GM08714 (cell line): ENCODE results near the gene ARL2.
"Not testable (repeated sequence)": the region's sequence is repeated elsewhere in the genome, so short reads cannot be mapped to it uniquely, and the experiment has no call there.

ENCODE experiments used
- H3K4me3 ChIP-seq: fragments of 200-500 bp; sonication (Bioruptor generic); 2 replicates; pipeline ENCODE4 v1.5.1; 2014; ENCODE audit warnings: mild to moderate bottlenecking, low read length, inconsistent platforms
- ZNF274 ChIP-seq: IDR thresholded peaks from 2 replicates; pipeline ENCODE4 v1.6.1; 2012; ENCODE audit warnings: mild to moderate bottlenecking, low read depth, low read length

ARL2 gene

DNA sequence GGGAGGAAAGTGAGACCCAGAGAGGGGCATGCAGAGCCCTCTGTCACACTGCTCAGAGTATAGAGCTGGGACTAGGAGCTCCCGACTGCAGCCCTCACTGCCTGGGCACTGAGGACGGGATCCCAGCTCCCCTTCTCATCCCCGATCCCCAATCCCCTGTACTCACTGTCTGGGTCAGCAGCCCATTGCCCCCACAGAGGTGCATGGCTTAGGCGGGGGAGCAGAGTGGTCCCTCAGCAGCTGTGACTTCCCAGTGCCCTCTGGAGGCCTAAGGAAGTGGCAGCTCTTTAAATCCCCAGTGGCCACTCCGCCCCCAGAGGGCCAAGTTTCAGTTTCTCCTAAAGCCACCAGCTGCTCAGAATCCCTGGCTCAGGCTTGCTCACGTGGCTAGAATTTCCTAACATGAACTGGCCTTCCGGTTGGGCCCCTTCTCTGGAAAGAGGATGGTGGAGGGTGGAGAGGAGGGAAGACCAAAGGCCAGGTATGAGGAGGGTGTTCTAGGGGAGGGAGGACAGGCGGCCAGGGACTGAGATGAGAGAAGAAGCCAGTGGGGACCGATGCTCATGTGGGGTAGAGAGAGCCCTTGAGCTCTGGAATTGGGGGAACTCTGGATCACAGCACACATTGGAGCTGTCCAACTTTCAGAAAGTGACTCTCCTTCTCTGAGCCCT lies 17.1 kb upstream of the ARL2 start, which contains the start of gene BATF2:
BATF2 (minus strand) TSS at position 262 of the 671 bp plus-strand sequence; CDS start at position 205, 57 bp downstream.
- TF ChIP-seq ZNF274 = no peak
- H3K4me3 ChIP-seq = no peak within 1 kb of the TSS

DNA sequence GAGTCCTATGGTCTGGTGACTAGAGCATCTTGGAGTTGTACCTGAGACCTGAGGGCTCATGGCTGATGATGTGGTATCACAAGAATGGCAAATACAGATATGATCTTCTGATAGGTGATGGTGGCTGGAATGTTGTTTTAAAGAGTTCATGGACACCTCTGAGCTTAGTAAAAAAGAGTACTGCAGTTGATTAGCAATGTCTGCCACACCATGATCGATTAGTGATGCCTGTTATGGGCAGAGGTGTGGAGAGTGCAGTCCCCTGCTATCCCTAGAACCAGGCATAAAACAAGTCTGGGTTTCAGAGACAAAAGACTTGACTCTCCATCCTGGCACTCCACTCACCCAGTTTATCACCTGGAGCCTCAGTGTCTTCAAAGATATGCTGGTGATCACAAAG lies 15.8 kb upstream of the ARL2 start:
- no peak for TF ChIP-seq ZNF274
- H3K4me3 ChIP-seq = no peak overlapping the region

DNA sequence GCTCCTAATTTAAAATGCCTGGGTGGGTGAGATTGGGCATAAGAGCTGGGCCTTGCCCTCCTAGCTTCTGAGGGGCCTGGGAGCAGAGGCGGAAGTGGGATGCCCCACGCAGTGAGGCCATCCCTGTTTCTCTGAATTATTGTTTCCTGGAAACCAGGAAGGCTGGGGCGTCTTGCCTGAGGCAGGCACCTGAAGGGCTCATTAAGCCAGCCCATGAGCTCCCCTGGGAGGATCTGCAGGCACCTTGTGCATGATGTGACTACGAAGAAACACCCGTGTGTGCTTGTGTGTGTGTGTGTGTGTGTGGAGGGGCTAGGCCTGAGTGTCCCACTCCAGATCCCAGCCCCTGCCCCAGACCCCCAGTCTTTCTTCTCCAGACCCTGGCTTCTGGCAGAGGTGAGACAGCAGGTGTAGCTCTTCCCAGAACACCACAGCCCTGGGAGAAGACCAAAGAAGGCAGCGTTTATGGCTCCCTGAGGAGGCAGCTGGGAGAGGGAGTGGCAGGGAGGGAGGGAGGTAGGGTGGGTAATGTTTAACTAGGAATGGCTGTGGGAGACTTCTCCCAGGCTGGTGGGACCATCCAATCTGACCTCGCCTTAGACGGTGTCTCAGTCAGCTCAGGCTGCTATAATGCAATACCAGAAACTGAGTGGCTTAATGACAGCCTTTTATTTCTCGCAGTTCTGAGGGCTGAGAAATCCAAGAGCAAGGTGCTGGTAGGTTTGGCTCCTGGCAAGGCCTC lies 15.1 kb upstream of the ARL2 start:
- no peak for TF ChIP-seq ZNF274
- no peak overlapping the region for H3K4me3 ChIP-seq

DNA sequence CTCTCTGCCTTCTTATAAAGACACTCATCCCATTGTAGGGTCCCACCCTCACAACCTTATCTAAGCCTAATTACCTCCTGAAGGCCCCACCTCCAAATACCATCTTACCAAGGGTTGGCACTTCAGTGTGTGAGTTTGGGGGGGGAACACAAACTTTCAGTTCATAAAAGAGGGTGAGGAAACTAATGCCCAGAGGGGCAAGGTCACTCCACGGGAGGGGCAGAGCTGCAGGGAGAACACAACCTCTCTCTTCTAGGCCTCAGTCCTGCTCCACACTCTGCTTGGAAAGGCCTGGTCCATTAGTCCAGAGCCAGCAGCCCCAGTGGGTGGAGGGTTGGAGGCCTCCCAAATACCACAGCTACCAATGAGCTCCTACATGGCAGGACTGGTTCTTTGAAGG lies 14.5 kb upstream of the ARL2 start:
- H3K4me3 ChIP-seq = no peak overlapping the region
- TF ChIP-seq ZNF274 = no peak

DNA sequence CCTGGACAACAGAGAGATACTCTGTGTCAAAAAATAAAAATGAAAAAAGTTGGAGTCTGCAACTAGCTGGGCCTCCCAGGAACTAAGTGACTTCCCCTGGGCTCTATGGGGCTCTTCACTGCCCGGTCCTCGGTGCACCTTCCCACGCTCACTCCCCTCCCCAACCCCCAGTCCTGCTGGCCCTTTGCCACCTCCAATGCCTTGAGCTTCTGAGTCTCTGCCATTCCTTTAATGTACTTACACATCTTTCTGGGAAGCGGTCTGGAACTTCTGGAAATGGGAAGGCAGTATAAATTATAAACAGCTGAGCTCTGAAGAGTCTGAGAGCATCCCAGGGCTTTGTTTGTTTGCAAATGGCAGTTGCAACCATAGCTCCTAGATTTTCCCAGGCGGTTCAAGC lies 11.3 kb upstream of the ARL2 start:
- no peak for TF ChIP-seq ZNF274
- no peak overlapping the region for H3K4me3 ChIP-seq

DNA sequence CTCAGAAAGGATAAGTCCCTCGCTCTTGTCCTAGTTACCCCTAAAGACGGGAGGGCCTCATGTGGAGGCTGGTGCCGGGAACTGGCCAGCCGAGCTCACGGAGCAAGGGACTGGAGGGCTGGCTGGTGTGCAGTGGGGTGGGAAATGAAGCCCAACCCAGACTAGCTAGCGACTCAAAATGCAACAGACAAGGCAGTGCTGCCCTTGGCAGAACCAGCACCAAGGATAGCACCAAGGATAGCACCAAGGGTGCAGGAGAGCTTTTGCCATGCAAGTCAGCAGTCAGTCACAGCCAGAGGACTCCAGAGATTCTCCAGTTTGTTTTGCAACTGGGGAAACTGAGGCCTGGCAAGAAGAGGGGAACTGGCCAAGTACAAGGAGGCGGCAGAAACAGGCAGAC lies 10.7 kb upstream of the ARL2 start:
- no peak for TF ChIP-seq ZNF274
- no peak overlapping the region for H3K4me3 ChIP-seq

DNA sequence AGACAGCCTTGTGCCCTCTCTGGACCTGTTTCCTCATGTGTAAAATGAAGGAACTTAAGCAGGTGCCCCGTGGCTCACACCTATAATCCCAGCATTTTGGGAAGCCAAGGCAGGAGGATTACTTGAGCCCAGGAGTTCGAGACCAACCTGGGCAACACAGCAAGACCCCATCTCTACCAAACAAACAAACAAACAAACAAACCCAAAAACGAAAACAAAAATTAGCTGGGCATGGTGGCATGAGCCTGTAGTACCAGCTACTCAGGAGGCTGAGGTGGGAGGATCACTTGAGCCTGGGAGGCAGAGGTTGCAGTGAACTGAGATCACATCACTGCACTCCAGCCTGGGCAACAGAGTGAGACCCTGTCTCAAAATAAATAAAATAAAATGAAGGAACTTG lies 10.0 kb upstream of the ARL2 start:
- H3K4me3 ChIP-seq = not testable (repeated sequence)

DNA sequence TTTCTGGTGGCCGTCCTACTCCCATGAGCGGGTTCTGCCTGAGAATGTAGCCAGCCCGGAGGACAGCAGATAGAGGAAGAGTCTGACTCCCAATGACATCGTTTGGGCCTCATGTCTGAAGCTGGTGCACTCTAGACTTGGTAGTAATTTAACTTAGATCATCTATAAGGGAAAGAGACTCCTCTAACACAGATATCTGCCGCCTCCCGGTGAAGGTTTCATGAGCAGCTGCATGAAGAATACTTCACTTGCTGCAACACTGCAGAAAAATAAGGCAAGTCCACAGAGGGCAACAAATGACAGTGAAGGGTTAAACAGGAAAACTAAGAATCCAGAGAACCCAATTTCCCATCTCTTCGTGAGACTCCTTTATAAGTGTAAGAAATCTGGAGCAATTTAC lies 5.9 kb upstream of the ARL2 start:
- H3K4me3 ChIP-seq = no peak overlapping the region
- no peak for TF ChIP-seq ZNF274

DNA sequence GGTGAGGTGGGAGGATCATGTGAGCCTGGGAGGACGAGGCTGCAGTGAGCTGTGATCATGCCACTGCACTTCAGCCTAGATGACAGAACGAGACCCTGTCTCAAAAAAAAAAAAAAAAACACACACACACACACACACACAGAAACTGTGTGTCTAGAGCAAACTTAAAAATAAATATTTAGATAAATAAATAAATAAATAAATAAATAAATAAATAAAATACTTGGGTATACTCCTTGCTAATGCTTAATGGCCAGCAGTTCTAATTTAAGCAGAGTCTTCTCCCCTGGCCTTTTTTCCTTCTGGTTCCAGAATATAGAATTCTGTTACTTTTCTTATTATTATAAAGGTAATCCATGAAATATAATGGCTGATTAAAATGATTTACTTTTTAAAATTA lies 5.1 kb upstream of the ARL2 start:
- no peak for TF ChIP-seq ZNF274
- no peak overlapping the region for H3K4me3 ChIP-seq

DNA sequence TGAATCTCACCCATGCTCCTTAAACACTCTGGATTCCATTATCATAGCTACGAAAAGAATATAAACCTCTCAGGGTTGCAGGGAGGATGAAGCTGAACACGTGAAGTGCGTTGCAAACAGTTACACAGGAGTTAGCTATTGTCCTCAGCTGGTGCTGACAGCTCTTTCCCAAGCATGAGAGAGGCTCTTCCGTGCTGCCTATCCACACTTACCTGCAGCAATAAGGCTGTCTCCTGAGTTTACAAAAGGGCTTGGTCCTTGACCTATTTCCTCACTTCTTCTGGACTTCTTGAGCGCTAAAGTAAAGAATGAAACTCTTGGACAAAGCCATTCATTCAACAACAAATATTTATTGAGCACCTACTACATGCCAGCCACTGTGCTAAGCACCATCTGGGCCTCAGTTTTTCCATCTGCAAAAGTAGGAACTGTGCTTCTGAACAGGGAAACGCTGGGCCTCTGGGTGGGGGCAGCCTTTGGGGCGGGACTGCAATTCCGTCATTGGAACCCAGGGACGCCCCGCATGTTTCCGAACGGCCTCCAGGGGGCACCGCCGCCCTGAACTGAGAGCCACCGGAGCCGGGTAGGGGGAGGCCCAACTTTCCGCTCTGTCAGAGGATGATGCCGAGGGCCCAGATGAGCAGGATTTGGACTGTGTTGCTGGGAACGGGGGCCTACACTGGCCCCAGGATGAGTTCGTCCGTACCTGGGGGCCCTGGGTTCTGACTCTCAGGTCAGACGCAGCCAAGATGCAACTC lies 651 bp upstream of the ARL2 start:
- peak overlapping the region; percentile 80 for H3K4me3 ChIP-seq
- TF ChIP-seq ZNF274 = no peak

DNA sequence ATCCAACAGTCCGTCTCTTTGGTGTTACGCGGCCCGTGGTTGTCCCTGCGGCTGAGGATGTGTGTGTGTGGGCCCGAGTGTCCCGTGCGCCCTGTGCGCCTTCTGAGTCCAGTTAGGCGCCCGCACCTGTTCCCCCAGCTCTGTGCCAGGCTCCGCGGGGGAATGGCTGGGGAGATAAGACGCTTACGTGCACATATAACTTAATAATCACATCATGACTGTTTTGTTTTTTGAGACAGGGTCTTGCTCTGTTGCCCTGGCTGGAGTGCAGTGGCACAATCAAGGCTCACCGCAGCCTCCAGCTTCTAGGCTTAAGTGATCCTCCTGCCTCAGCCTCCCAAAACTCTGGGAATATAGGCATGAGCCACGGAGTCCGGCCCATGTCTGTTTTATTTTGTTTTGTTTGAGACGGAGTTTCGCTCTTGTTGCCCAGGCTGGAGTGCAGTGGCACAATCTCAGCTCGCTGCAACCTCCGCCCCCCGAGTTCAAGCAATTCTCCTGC lies 817 bp downstream of the ARL2 start:
- peak overlapping the region; percentile 80 for H3K4me3 ChIP-seq
- no peak for TF ChIP-seq ZNF274

DNA sequence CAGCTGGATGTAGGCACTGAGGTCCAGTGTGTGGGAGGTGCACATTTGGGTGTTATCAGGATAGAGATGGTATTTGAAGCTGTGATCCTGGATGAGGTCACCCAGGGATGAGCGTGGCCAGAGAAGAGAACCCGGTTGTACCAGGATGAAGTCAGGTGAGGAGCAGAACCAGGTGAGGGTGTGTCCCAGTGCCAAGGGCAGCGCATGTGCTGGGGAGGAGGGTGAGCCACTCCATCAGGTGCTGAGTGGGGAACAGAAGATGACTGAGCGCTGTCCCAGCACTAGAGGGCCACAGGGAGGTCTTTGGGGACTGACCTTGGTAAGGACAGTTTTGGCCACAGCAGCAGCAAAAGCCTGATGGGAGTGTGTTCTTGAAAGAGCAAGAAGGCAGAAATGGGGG lies 2.7 kb downstream of the ARL2 start:
- no peak overlapping the region for H3K4me3 ChIP-seq
- no peak for TF ChIP-seq ZNF274

DNA sequence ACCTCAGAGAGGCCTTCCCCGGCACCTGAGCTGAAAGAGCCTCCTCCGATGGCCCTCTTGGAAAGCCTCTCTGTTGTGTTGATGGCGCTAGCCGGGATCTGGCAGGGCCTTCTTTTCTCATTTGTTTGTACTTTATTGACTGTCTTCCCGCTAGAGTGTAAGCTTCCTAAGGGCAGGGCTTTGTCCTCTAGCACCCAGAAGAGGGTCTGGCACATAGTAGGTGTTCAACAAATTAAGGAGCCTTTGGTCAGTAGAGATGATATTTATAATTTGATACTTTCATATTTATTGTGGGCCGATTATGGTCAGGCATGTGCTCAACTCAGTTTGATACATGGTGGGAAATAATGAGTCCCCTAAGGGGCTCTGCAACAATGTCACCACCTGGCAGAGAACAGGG lies 4.0 kb downstream of the ARL2 start:
- TF ChIP-seq ZNF274 = no peak

DNA sequence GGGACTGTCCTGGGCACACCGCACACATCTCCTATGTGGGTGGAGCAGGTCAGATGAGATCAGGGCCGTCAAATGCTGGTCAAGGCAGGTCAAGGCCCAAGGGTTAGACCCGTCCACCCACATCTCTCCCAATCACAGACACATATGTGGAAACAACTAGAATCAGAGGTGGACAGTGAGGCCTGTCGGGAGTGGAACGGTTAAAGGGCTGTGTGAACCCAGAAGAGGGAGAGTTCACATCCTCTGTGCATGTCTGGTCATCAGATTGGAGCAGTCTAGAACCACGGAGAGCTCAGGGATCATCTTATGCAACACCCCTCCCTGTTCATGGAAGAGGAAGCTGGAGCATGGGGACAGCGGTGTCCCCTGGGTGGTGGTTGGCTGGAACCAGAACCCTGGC lies 5.9 kb downstream of the ARL2 start:
- no peak overlapping the region for H3K4me3 ChIP-seq
- no peak for TF ChIP-seq ZNF274

More for the DNA sequence above, 4.0 kb downstream of the ARL2 start:
- no peak overlapping the region for H3K4me3 ChIP-seq

DNA sequence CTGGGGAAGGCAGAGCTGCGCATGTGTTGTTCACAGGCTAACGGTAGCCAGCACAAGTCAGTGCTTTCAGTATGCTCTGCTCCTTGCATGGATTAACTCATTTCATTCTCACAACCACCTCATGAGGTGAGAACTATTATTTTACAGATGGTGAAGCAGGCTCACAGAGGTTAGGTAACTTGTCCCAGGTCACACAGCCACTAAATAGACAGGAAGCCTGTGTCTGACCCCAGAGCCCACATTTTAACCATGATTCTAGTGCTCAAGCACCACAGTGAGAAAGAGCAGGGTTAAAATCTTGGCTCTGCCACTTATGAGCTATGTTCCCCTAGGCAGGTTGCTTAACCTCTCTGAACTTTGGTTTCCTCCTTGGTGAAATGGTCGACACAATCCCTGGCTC lies 7.0 kb downstream of the ARL2 start:
- no peak overlapping the region for H3K4me3 ChIP-seq
- TF ChIP-seq ZNF274 = no peak
